Smooth muscle cell (in vitro differentiated cells): Measurements from ENCODE around the gene ONECUT3. TPM values are rescaled to one million over a fixed set of nuclear protein-coding genes. Genes with fewer than 3 reads are reported as not detected.
"Not testable (repeated sequence)": the region's sequence is repeated elsewhere in the genome, so short reads cannot be mapped to it uniquely, and the experiment has no call there.

Experiments used
- DNase-seq: peaks from one replicate; lab custom pipeline; 2025; ENCODE audit not compliant: unreplicated experiment; lab: John Stamatoyannopoulos, UW
- H2AFZ ChIP-seq: fragments of 200-600 bp; sonication (generic); 2 replicates; pipeline ENCODE4 v1.6.0; 2016; ENCODE audit warnings: antibody characterized with exemption, low read depth, mild to moderate bottlenecking
- H3F3A ChIP-seq: fragments of 200-600 bp; sonication (generic); 2 replicates; pipeline ENCODE4 v1.6.0; 2017; ENCODE audit warnings: antibody characterized with exemption, low read depth
- H3K27ac ChIP-seq: fragments of 200-600 bp; sonication (generic); 2 replicates; pipeline ENCODE4 v1.5.1; 2016; ENCODE audit warnings: low read depth, mild to moderate bottlenecking
- H3K27me3 ChIP-seq: fragments of 200-600 bp; sonication (generic); 2 replicates; pipeline ENCODE4 v1.6.1; 2016; ENCODE audit warnings: low read depth, mild to moderate bottlenecking
- H3K36me3 ChIP-seq: fragments of 200-600 bp; sonication (generic); 2 replicates; pipeline ENCODE4 v1.5.1; 2016; ENCODE audit warnings: low read depth
- H3K4me1 ChIP-seq: fragments of 200-600 bp; sonication (generic); 2 replicates; pipeline ENCODE4 v1.5.1; 2016; ENCODE audit warnings: low read depth
- H3K4me2 ChIP-seq: fragments of 200-600 bp; sonication (generic); 2 replicates; pipeline ENCODE4 v1.6.0; 2016; ENCODE audit warnings: mild to moderate bottlenecking
- H3K4me3 ChIP-seq: fragments of 200-600 bp; sonication (generic); 2 replicates; pipeline ENCODE4 v1.5.1; 2016; ENCODE audit warnings: mild to moderate bottlenecking
- H3K79me2 ChIP-seq: fragments of 200-600 bp; sonication (generic); 2 replicates; pipeline ENCODE4 v1.6.0; 2016; ENCODE audit warnings: low read depth, mild to moderate bottlenecking
- H3K9ac ChIP-seq: fragments of 200-600 bp; sonication (generic); 2 replicates; pipeline ENCODE4 v1.6.0; 2016; ENCODE audit warnings: low read depth
- H3K9me3 ChIP-seq: fragments of 200-600 bp; sonication (generic); replicated peaks from 2 replicates; pipeline ENCODE4 v1.5.1; 2016; ENCODE audit warnings: low read depth
- H4K20me1 ChIP-seq: fragments of 200-600 bp; sonication (generic); 2 replicates; pipeline ENCODE4 v1.6.0; 2016; ENCODE audit warnings: low read depth
- CTCF ChIP-seq: fragments of 200-600 bp; sonication (generic); IDR thresholded peaks from 2 replicates; pipeline ENCODE4 v1.5.1; 2017; ENCODE audit warnings: borderline replicate concordance, mild to moderate bottlenecking, antibody characterized with exemption; ENCODE audit not compliant: insufficient read depth, poor library complexity, severe bottlenecking
- WGBS: methylation state at CpG from one replicate; pipeline ENCODE4 v1.1.7; 2016; ENCODE audit warnings: low lambda C conversion rate; 5-methylcytosine and 5-hydroxymethylcytosine counted together
- polyA plus RNA-seq: library from polyadenylated mRNA; unstranded; fragments of >200 nt; fragmentation: Nextera tagmentation; extraction: Ambion mirVana; gene quantifications from 2 replicates; pipeline ENCODE4 v1.2.1, GENCODE V29; 2016
- total RNA-seq: library from RNA; depleted of rRNA; stranded (reverse); fragments of >200 nt; gene quantifications from 2 replicates; pipeline ENCODE4 v1.2.3, GENCODE V29; 2014

ONECUT3 gene
- not detected in 2 replicates for total RNA-seq
- not detected in 2 replicates for polyA plus RNA-seq

DNA sequence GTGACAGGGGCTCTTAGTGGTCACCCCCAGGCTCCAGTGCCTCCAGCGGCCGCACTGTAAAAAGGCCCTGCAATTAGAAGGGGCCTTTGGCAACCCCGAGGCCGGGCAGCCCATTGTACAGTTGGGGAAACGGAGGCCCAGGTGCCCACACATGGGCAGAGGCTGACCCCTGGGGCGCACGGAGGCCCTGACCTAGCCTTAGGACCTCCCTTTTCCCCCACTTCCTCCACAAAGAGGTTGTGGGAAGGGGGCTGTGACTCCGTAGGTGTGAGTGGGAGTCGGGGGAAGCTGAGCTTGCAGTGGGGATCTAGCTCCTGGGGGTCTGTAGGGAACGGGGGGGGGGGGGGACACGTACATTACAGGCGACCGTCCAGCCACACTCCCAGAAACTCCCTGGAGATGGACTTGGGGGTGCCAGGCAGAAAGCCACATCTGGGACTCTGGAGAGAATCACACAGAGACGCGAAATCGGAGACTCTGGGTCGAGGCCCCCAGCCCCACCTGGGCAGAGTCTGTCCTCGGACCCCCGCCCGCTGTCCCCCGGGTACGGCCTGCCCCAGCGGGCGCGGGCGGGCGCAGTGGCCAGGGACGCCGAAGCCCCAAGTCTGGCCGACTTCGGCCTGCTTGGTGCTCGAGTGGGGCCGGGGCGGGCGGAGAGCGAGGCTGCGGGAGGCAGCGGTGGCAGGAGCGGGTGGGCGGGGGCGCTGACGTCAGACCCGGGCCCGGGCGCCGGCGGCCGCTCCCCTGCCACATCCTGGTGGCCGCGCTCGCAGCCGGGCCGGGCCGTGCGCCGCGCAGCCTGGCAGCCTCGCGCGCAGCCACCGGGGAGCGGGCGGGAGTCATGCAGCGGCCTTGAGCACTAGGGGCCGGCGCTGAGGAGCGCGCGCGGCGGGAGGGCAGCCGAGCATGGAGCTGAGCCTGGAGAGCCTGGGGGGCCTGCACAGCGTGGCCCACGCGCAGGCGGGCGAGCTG is at the start of gene ONECUT3:
Gene ONECUT3, plus strand, starts transcription at position 750 of the 972 bp plus-strand sequence. Its CDS starts 157 bp downstream, at position 907.
- WGBS: 18% methylated on average over 25 of the region's 77 CpGs
- Histone ChIP-seq H3K4me1 (peaks cover 12% of the 10 kb centered on the region), H4K20me1 (no peaks in the 10 kb centered on the region), H3F3A (no peaks in the 10 kb centered on the region), H3K9me3 (no peaks in the 10 kb centered on the region), H3K27me3 (peaks cover 89% of the 10 kb centered on the region), H3K79me2 (no peaks in the 10 kb centered on the region), H2AFZ (no peak within 1 kb of the TSS), H3K36me3 (no peaks in the 10 kb centered on the region), H3K4me3 (no peak within 1 kb of the TSS), H3K4me2 (no peak within 1 kb of the TSS), H3K27ac (no peak within 1 kb of the TSS), H3K9ac (no peak within 1 kb of the TSS)
- no peak for TF ChIP-seq CTCF
- DNase-seq: no peak

GRCh38 chr19:1704339-1704738 is 49.0 kb upstream of the ONECUT3 start:
- H4K20me1 ChIP-seq: no peaks in the 10 kb centered on the region
- H3K4me1 ChIP-seq: no peaks in the 10 kb centered on the region
- H3K36me3 ChIP-seq: no peaks in the 10 kb centered on the region
- H3F3A ChIP-seq: no peaks in the 10 kb centered on the region
- no peak overlapping the region for H3K9ac ChIP-seq
- DNase-seq: no peak
- peaks cover 30% of the 10 kb centered on the region for H3K27me3 ChIP-seq
- no peaks in the 10 kb centered on the region for H3K79me2 ChIP-seq
- no peak overlapping the region for H3K4me2 ChIP-seq
- no peak for TF ChIP-seq CTCF
- H3K9me3 ChIP-seq: no peaks in the 10 kb centered on the region
- H3K27ac ChIP-seq: no peak overlapping the region
- no peak overlapping the region for H3K4me3 ChIP-seq
- H2AFZ ChIP-seq: no peak overlapping the region
- 80% methylated on average over 6 of the region's 6 CpGs for WGBS

DNA sequence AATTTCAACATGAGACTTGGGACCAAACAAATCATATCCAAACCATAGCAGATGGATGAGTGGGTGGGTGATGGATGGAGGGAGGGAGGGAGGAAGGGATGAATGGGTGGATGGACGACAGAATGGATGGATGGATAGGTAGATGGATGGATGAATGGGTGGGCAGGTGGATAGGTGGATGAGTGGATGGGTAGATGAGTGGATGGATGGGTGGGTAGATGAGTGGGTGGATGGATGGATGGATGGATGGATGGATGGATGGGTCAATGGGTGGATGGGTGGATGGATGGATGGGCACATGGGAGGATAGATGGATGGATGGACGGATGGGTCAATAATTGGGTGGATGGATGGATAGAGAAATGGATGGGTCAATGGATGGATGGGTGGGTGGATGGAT is 47.9 kb upstream of the ONECUT3 start:
- no peaks in the 10 kb centered on the region for H3K36me3 ChIP-seq
- H3K79me2 ChIP-seq: no peaks in the 10 kb centered on the region
- H3K4me3 ChIP-seq: no peak overlapping the region
- H3K27me3 ChIP-seq: peaks cover 26% of the 10 kb centered on the region
- DNase-seq: no peak
- H4K20me1 ChIP-seq: no peaks in the 10 kb centered on the region
- 80% methylated on average over 2 of the region's 2 CpGs for WGBS
- no peak for TF ChIP-seq CTCF
- no peak overlapping the region for H3K27ac ChIP-seq
- no peak overlapping the region for H2AFZ ChIP-seq
- H3K9me3 ChIP-seq: no peaks in the 10 kb centered on the region
- H3F3A ChIP-seq: no peaks in the 10 kb centered on the region
- H3K4me2 ChIP-seq: no peak overlapping the region
- H3K4me1 ChIP-seq: no peaks in the 10 kb centered on the region
- no peak overlapping the region for H3K9ac ChIP-seq

- H3K4me2 ChIP-seq, H3K9me3 ChIP-seq, H3K27ac ChIP-seq, H4K20me1 ChIP-seq, H3K9ac ChIP-seq, H3K79me2 ChIP-seq, DNase-seq, H3K4me1 ChIP-seq, H3K4me3 ChIP-seq, H2AFZ ChIP-seq, H3F3A ChIP-seq, H3K36me3 ChIP-seq: not testable (repeated sequence)
- 84% methylated on average over 14 of the region's 14 CpGs for WGBS
- peaks cover 13% of the 10 kb centered on the region for H3K27me3 ChIP-seq
These were observed 46.7 kb upstream of the ONECUT3 start for GRCh38 chr19:1706646-1707045.
